Activated gamma-delta T cell (primary cell): ENCODE data around the gene TRMT112.
"Not testable (repeated sequence)": the region's sequence is repeated elsewhere in the genome, so short reads cannot be mapped to it uniquely, and the experiment has no call there.

Source experiments
- DNase-seq: peaks from one replicate; lab custom pipeline; 2025; lab: John Stamatoyannopoulos, UW

The TRMT112 gene

GRCh38 chr11:64312947-64313346 lies 4.4 kb downstream of the TRMT112 start:
- no peak for DNase-seq

GRCh38 chr11:64307795-64308194 lies 9.6 kb downstream of the TRMT112 start:
- DNase-seq = not testable (repeated sequence)

GRCh38 chr11:64306876-64307622 lies 10.3 kb downstream of the TRMT112 start:
- DNase-seq = no peak

GRCh38 chr11:64306563-64306875 lies 10.8 kb downstream of the TRMT112 start:
- DNase-seq = no peak

GRCh38 chr11:64305691-64306562 lies 11.4 kb downstream of the TRMT112 start:
- peak; percentile 41 for DNase-seq

- peak; percentile 100 for DNase-seq
Observed at GRCh38 chr11:64305075-64305690, 12.2 kb downstream of the TRMT112 start, which contains the start of gene ESRRA. Gene ESRRA, plus strand, starts transcription at chr11:64305524. Its CDS starts 1,656 bp downstream, at chr11:64307180.

- DNase-seq = peak; percentile 61
Observed at GRCh38 chr11:64304316-64305072, 12.9 kb downstream of the TRMT112 start.

- no peak for DNase-seq
Observed at GRCh38 chr11:64304032-64304315, 13.4 kb downstream of the TRMT112 start.

GRCh38 chr11:64303109-64304031 lies 14.0 kb downstream of the TRMT112 start:
- DNase-seq = no peak

GRCh38 chr11:64299847-64300648 lies 17.3 kb downstream of the TRMT112 start, which contains the start of gene CATSPERZ:
Gene CATSPERZ, plus strand, starts transcription at chr11:64300358. Its CDS starts 53 bp downstream, at chr11:64300411.
- DNase-seq = no peak

- DNase-seq = no peak
Observed at GRCh38 chr11:64298966-64299846, 18.2 kb downstream of the TRMT112 start.

- no peak for DNase-seq
Observed at GRCh38 chr11:64297699-64298358, 19.5 kb downstream of the TRMT112 start.

GRCh38 chr11:64296830-64297698 lies 20.3 kb downstream of the TRMT112 start:
- no peak for DNase-seq

GRCh38 chr11:64296236-64296635 lies 21.1 kb downstream of the TRMT112 start:
- DNase-seq = no peak

- no peak for DNase-seq
Observed at GRCh38 chr11:64295760-64296159, 21.6 kb downstream of the TRMT112 start.

GRCh38 chr11:64294774-64295173 lies 22.6 kb downstream of the TRMT112 start:
- no peak for DNase-seq

- DNase-seq = no peak
Observed at GRCh38 chr11:64292460-64293254, 24.7 kb downstream of the TRMT112 start.
